GM06990 (cell line): ENCODE data around the gene ERG28.

ENCODE experiments used
- DNase-seq: peaks from one replicate; pipeline ENCODE4 v3.0.0-alpha.2; 2011; ENCODE audit not compliant: insufficient read length; ENCODE audit errors: extremely low read depth
- H3K27me3 ChIP-seq: replicated peaks from 2 replicates; pipeline ENCODE4 v1.6.0; 2011; ENCODE audit warnings: low read length; ENCODE audit not compliant: control insufficient read depth, insufficient read depth
- H3K36me3 ChIP-seq: 2 replicates; pipeline ENCODE4 v1.5.1; 2011; ENCODE audit warnings: low read length; ENCODE audit not compliant: control insufficient read depth, insufficient read depth
- H3K4me3 ChIP-seq: replicated peaks from 2 replicates; pipeline ENCODE4 v1.5.1; 2011; ENCODE audit warnings: low read depth, mild to moderate bottlenecking, control low read depth, low read length
- TF ChIP-seq, protein P1 (sequence below): IDR thresholded peaks from 2 replicates; pipeline ENCODE4 v1.5.1; 2011; ENCODE audit warnings: low read length, control low read depth, mild to moderate bottlenecking, inconsistent platforms; ENCODE audit not compliant: insufficient read depth, poor library complexity, severe bottlenecking

Gene ERG28

DNA sequence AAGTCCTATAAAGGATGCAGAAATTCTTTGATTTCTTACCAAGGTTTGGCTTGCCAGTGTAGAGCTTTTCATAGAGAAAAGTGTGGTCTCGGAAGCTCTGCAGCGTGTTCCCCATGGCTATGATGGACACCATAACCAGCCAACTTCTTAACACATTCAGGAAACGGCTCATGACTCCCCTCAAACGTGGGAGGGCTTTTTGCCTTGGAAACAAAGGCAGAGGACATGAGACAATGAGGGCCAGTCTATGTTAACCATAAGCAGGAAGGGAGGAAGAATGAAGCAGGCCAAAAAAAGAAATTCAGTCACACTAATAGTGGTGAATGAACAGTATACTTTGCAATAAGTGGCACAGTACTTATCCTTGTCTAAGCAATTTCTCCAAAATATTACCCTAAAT, 3.3 kb downstream of the ERG28 start:
- H3K4me3 ChIP-seq = no peak overlapping the region
- DNase-seq = no peak
- peaks cover 8% of the 10 kb centered on the region for H3K36me3 ChIP-seq
- TF ChIP-seq, protein P1, sequence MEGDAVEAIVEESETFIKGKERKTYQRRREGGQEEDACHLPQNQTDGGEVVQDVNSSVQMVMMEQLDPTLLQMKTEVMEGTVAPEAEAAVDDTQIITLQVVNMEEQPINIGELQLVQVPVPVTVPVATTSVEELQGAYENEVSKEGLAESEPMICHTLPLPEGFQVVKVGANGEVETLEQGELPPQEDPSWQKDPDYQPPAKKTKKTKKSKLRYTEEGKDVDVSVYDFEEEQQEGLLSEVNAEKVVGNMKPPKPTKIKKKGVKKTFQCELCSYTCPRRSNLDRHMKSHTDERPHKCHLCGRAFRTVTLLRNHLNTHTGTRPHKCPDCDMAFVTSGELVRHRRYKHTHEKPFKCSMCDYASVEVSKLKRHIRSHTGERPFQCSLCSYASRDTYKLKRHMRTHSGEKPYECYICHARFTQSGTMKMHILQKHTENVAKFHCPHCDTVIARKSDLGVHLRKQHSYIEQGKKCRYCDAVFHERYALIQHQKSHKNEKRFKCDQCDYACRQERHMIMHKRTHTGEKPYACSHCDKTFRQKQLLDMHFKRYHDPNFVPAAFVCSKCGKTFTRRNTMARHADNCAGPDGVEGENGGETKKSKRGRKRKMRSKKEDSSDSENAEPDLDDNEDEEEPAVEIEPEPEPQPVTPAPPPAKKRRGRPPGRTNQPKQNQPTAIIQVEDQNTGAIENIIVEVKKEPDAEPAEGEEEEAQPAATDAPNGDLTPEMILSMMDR = no peak
- no peaks in the 10 kb centered on the region for H3K27me3 ChIP-seq

DNA sequence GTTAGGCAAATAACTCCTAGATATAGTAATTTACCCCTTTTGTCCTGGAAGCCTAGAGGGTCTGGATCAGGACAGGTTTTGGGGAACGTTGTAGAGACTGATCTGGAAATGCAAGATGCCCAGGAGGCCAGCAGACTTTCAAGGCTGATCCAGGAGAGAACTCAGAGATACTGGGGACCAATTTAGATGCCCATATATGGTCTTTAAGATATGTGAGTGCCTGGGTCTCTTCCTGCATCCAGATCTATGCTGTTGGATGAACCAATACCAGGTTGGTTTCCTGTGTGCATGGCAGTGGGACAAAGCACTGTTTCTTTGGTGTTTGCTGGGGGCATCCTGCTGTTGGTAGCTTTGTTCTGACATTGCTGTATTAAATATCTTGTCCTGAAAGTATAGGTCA, 5.4 kb downstream of the ERG28 start:
- Histone ChIP-seq H3K36me3 (peaks cover 22% of the 10 kb centered on the region), H3K27me3 (no peaks in the 10 kb centered on the region), H3K4me3 (no peak overlapping the region)
- no peak for DNase-seq
- TF ChIP-seq, protein P1 = no peak

DNA sequence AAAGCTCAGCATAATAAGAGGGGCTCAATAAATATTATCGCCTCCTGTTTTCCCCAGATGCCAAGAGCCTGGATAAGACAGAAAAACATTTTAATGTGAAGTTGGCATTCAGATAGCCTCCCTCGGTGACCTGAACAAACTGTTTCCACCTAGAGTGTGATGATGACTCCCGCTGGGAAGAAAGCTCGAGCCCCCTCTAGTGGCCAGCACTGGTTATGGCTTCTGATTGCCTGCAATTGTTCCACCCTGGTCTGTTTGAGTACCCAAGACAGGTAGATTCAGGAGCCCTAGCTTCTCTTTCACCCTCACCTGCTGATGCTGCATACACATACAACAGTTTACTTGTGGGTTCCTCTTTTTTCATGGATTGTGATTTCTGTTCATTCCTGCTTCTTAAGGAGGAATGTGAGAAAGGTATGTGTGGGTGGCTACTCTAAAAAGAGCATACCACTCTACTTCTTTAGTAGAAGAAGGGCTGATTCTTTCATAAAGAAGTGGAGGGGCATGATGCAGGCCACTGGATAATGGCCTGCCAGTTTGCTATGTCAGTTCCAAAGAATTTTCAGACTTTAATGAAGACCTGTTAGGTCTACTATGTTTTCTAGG, 6.4 kb downstream of the ERG28 start:
- H3K27me3 ChIP-seq = no peaks in the 10 kb centered on the region
- TF ChIP-seq, protein P1 = peak; percentile 96
- no peak for DNase-seq
- peaks cover 22% of the 10 kb centered on the region for H3K36me3 ChIP-seq
- no peak overlapping the region for H3K4me3 ChIP-seq

DNA sequence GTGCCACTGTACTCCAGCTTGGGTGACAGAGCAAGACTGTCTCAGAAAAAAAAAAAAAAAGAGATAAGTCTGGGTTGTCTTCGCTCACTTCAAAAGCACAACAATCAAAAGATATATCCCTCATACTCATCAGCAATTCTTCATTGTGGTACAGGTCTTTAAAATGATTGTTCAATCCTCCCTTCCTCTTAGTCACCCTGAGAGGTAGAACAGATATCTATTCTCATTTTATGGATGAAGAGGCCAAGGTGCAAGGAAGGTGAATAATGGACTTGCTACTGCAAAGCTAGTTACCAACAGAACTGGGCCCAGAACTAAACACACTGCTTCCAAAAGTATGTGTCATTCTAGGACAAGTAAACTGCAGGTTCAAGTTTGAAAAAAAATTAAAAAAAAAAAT, 7.1 kb downstream of the ERG28 start:
- TF ChIP-seq, protein P1 = no peak

DNA sequence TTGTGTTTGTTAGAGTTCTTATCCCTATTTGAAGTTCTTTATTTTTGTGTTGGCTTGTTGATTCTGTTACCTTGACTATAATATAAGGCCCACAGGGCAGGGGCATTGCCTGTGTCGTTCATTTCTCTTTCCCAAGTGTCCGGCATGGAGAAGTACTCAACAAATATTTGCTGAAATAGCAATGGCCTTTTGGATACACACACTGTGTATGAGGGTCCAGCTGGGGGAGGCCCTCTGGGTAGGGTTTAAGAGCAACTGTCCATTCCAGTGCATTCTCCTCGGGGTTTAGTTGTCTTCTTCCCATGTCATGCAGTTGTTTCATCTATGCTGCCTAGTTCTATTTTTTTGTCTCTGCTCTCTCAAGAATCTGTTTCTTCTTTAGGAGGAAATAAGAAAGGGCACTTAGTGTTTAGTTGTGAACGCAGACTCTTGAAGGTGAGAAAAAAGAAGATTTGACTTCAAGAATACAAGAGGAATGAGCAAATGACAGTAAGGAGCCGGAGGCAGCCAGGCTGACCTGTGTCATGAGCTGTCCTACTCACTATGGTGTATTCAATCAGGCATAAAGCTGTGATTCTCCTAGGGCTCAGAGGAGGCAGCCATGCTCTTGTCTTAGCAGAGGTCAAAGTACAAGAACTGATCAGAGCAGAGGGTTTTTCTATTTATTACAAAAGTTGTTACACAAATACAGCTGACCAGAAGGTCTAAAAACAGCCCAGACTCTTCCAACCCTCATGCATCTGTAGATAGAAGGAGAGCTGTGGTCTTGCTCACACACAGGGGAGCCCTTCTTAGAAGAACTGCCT, 10.2 kb downstream of the ERG28 start:
- Histone ChIP-seq H3K4me3 (no peak overlapping the region), H3K27me3 (no peaks in the 10 kb centered on the region), H3K36me3 (peaks cover 18% of the 10 kb centered on the region)
- TF ChIP-seq, protein P1 = no peak
- DNase-seq = no peak

More for the DNA sequence above, 7.1 kb downstream of the ERG28 start:
- Histone ChIP-seq H3K27me3 (no peaks in the 10 kb centered on the region), H3K4me3 (no peak overlapping the region), H3K36me3 (peaks cover 22% of the 10 kb centered on the region)
- no peak for DNase-seq
